Sigmoid colon (tissue), 7 donors: ENCODE measurements around the gene MYO18A. TPM values are rescaled to one million over a fixed set of nuclear protein-coding genes. Genes with fewer than 3 reads are reported as not detected.

Experiments
- DNase-seq: peaks from one replicate; pipeline ENCODE4 v3.0.0-alpha.2; 2019
- H3K27ac ChIP-seq, 4 donors: fragments of 200-600 bp; sonication (generic); one replicate each; pipeline ENCODE4 v1.5.1; 2016 to 2019; ENCODE audit warnings: mild to moderate bottlenecking in 1 of 4
- H3K27me3 ChIP-seq, 3 donors: fragments of 200-600 bp; sonication (generic); one replicate each; pipeline ENCODE4 v1.5.1; 2019; ENCODE audit warnings: mild to moderate bottlenecking in 1 of 3
- H3K36me3 ChIP-seq, 4 donors: fragments of 200-600 bp; sonication (generic); one replicate each; pipeline ENCODE4 v1.5.1; 2016 to 2019
- H3K4me1 ChIP-seq, 4 donors: fragments of 200-600 bp; sonication (generic); one replicate each; pipeline ENCODE4 v1.5.1; 2017 to 2019
- H3K4me3 ChIP-seq, 4 donors: fragments of 200-600 bp; sonication (generic); one replicate each; pipeline ENCODE4 v1.5.1; 2017 to 2019; ENCODE audit warnings: mild to moderate bottlenecking in 2 of 4, moderate library complexity in 1 of 4
- H3K9me3 ChIP-seq, 4 donors: fragments of 200-600 bp in 3 of 4; sonication (generic) in 3 of 4; one replicate each; pipeline versions ENCODE4 v1.5.1 to v1.6.1; 2013 to 2019
- CTCF ChIP-seq, 4 experiments: fragments of 450-650 bp in 3 of 4; fragments of 200-600 bp in 1 of 4; IDR thresholded peaks; one replicate each; pipeline ENCODE4 v1.5.1; 2016 to 2019; ENCODE audit warnings: antibody characterized with exemption in 4 of 4, mild to moderate bottlenecking in 3 of 4, moderate library complexity in 2 of 4
- EP300 ChIP-seq, 4 donors: sonication (generic); formaldehyde crosslinking; IDR thresholded peaks; one replicate each; pipeline ENCODE4 v1.6.1; 2017; ENCODE audit warnings: antibody characterized with exemption in 4 of 4
- POLR2A ChIP-seq, 2 donors: fragments of 450-650 bp; IDR thresholded peaks; one replicate each; pipeline ENCODE4 v1.6.1; 2016; ENCODE audit warnings: antibody characterized with exemption in 2 of 2, mild to moderate bottlenecking in 2 of 2, moderate library complexity in 2 of 2
- POLR2AphosphoS5 ChIP-seq, 4 donors: sonication (generic); formaldehyde crosslinking; IDR thresholded peaks; one replicate each; pipeline ENCODE4 v1.6.1; 2017; ENCODE audit warnings: antibody characterized with exemption in 4 of 4
- WGBS, 2 donors: extraction: QIAGEN DNeasy Blood & Tissue Kit; methylation state at CpG; one replicate each; pipeline ENCODE4 v1.1.7; 2013; 5-methylcytosine and 5-hydroxymethylcytosine counted together
- intact Hi-C: fragments of 100-400 bp; cut with DNase I; formaldehyde crosslinking; loops from one replicate; pipeline ENCODE4 v1.15.1; 2023
- polyA plus RNA-seq, 3 donors: library from polyadenylated mRNA; stranded (reverse); fragments of 200-250 nt; gene quantifications; one replicate each; pipeline ENCODE4 v1.2.3, GENCODE V29; 2013
- total RNA-seq, 4 donors: library from RNA; depleted of rRNA; stranded (reverse); fragments of >200 nt; gene quantifications; one replicate each; pipeline ENCODE4 v1.1.0, GENCODE V29; 2016
- donor health status: healthy with polysubstance abuse.
- donor health status: Bipolar disorder and iron deficiency.
- donor health status: healthy.

The MYO18A gene
- total and polyA plus RNA-seq, 7 donors: 24.0 to 92.6 (median 48.4) TPM

GRCh38 chr17:29212681-29213121 is 32.5 kb upstream of the MYO18A start:
- no peak for DNase-seq
- no peaks in the 10 kb centered on the region for H3K9me3 ChIP-seq
- H3K27me3 ChIP-seq: no peaks in the 10 kb centered on the region
- intact Hi-C loops: no loop called here
- 69 to 87% methylated on average over 5 of the region's 5 CpGs for WGBS, 2 donors
- H3K36me3 ChIP-seq: no peaks in the 10 kb centered on the region
- TF ChIP-seq POLR2AphosphoS5 (IDR thresholded peaks at IDR 0.05): no peak
- no peak for TF ChIP-seq EP300 (IDR thresholded peaks at IDR 0.05)
- no peak for TF ChIP-seq POLR2A (IDR thresholded peaks at IDR 0.05)
- TF ChIP-seq CTCF (IDR thresholded peaks at IDR 0.05): no peak
- H3K4me3 ChIP-seq: no peak overlapping the region
- no peak overlapping the region for H3K27ac ChIP-seq
- H3K4me1 ChIP-seq: no peaks in the 10 kb centered on the region

- Histone ChIP-seq H3K9me3 (no peaks in the 10 kb centered on the region), H3K27me3 (no peaks in the 10 kb centered on the region), H3K36me3 (no peaks in the 10 kb centered on the region), H3K27ac (no peak overlapping the region), H3K4me1 (no peaks in the 10 kb centered on the region), H3K4me3 (no peak overlapping the region)
- WGBS, 2 donors: 97 to 100% methylated on average over 1 of the region's 1 CpG
- no peak for TF ChIP-seq POLR2AphosphoS5 (IDR thresholded peaks at IDR 0.05)
- TF ChIP-seq CTCF (IDR thresholded peaks at IDR 0.05): no peak
- TF ChIP-seq EP300 (IDR thresholded peaks at IDR 0.05): no peak
- no peak for TF ChIP-seq POLR2A (IDR thresholded peaks at IDR 0.05)
- intact Hi-C loops: no loop called here
- no peak for DNase-seq
Measured at GRCh38 chr17:29212094-29212631, 32.0 kb upstream of the MYO18A start.

GRCh38 chr17:29210879-29211278 is 30.7 kb upstream of the MYO18A start:
- TF ChIP-seq CTCF (IDR thresholded peaks at IDR 0.05) (no peak), EP300 (IDR thresholded peaks at IDR 0.05) (no peak), POLR2A (IDR thresholded peaks at IDR 0.05) (no peak), POLR2AphosphoS5 (IDR thresholded peaks at IDR 0.05) (no peak)
- Histone ChIP-seq H3K27ac (no peak overlapping the region), H3K36me3 (no peaks in the 10 kb centered on the region), H3K9me3 (no peaks in the 10 kb centered on the region), H3K27me3 (no peaks in the 10 kb centered on the region), H3K4me3 (no peak overlapping the region), H3K4me1 (no peaks in the 10 kb centered on the region)
- intact Hi-C loops: no loop called here
- DNase-seq: no peak
- whole genome bisulfite sequencing, 2 donors: 67 to 78% methylated on average over 2 of the region's 2 CpGs

- DNase-seq: no peak
- TF ChIP-seq POLR2A (IDR thresholded peaks at IDR 0.05) (no peak), CTCF (IDR thresholded peaks at IDR 0.05) (no peak), EP300 (IDR thresholded peaks at IDR 0.05) (no peak), POLR2AphosphoS5 (IDR thresholded peaks at IDR 0.05) (no peak)
- no peak overlapping the region for H3K4me3 ChIP-seq
- H3K27me3 ChIP-seq: no peaks in the 10 kb centered on the region
- 88 to 89% methylated on average over 5 of the region's 5 CpGs for WGBS, 2 donors
- no peaks in the 10 kb centered on the region for H3K4me1 ChIP-seq
- H3K9me3 ChIP-seq: no peaks in the 10 kb centered on the region
- intact Hi-C loops: no loop called here
- H3K27ac ChIP-seq: no peak overlapping the region
- no peaks in the 10 kb centered on the region for H3K36me3 ChIP-seq
Measured at GRCh38 chr17:29209073-29209472, 28.9 kb upstream of the MYO18A start.

GRCh38 chr17:29207975-29208374 is 27.8 kb upstream of the MYO18A start:
- no peak overlapping the region for H3K27ac ChIP-seq
- no peaks in the 10 kb centered on the region for H3K4me1 ChIP-seq
- 81 to 88% methylated on average over 2 of the region's 2 CpGs for WGBS, 2 donors
- intact Hi-C loops: no loop called here
- no peak for DNase-seq
- no peaks in the 10 kb centered on the region for H3K9me3 ChIP-seq
- no peak overlapping the region for H3K4me3 ChIP-seq
- H3K36me3 ChIP-seq: no peaks in the 10 kb centered on the region
- TF ChIP-seq POLR2AphosphoS5 (IDR thresholded peaks at IDR 0.05) (no peak), POLR2A (IDR thresholded peaks at IDR 0.05) (no peak), EP300 (IDR thresholded peaks at IDR 0.05) (no peak), CTCF (IDR thresholded peaks at IDR 0.05) (no peak)
- H3K27me3 ChIP-seq: no peaks in the 10 kb centered on the region
